PC-3 (cell line): ENCODE results near the gene GRIA4. TPM values are rescaled to one million over a fixed set of nuclear protein-coding genes. Genes with fewer than 3 reads are reported as not detected.

Experiments used
- ATAC-seq: fragments of 200-7000 bp; cut with Tn5 transposase; 2 replicates; pipeline ENCODE4 v1.9.1; 2020; ENCODE audit warnings: mild to moderate bottlenecking, moderate library complexity
- BruUV-seq: library from RNA; stranded (reverse); fragments of 400-500 nt; replicated peaks from 2 replicates; lab custom pipeline; 2021; lab: Mats Ljungman, UMichigan
- CTCF ChIA-PET: fragments of 300-600 bp; sonication (Branson Sonifier 250); formaldehyde crosslinking; loops from one replicate; lab custom pipeline; 2022; ENCODE audit warnings: antibody characterized with exemption; lab: Charles Lee
- POLR2A ChIA-PET: fragments of 300-600 bp; sonication (Branson Sonifier 250); formaldehyde crosslinking; loops from one replicate; lab custom pipeline; 2022; ENCODE audit warnings: antibody characterized with exemption; ENCODE audit not compliant: unreplicated experiment; lab: Charles Lee
- DNase-seq: peaks from one replicate; pipeline ENCODE4 v3.0.0-alpha.2; 2015
- H2AFZ ChIP-seq: fragments of 300-600 bp; sonication (generic); 2 replicates; pipeline ENCODE4 v1.6.0; 2016; ENCODE audit warnings: antibody characterized with exemption, low read length
- H3F3A ChIP-seq: fragments of 300-600 bp; sonication (generic); one replicate; pipeline ENCODE4 v1.6.0; 2017; ENCODE audit warnings: antibody characterized with exemption, low read length, control low read depth, mild to moderate bottlenecking; ENCODE audit not compliant: unreplicated experiment
- H3K27ac ChIP-seq: fragments of 300-600 bp; sonication (generic); 2 replicates; pipeline ENCODE4 v1.5.1; 2016; ENCODE audit warnings: mild to moderate bottlenecking, low read length
- H3K27me3 ChIP-seq: fragments of 300-600 bp; sonication (generic); 2 replicates; pipeline ENCODE4 v1.6.1; 2016; ENCODE audit warnings: low read length, mixed read lengths
- H3K36me3 ChIP-seq: fragments of 300-600 bp; sonication (generic); 2 replicates; pipeline ENCODE4 v1.6.1; 2016; ENCODE audit warnings: low read depth, mixed run types, low read length, mixed read lengths
- H3K4me1 ChIP-seq: fragments of 300-600 bp; sonication (generic); 2 replicates; pipeline ENCODE4 v1.5.1; 2016; ENCODE audit warnings: low read length; ENCODE audit not compliant: insufficient read depth
- H3K4me2 ChIP-seq: fragments of 300-600 bp; sonication (generic); 2 replicates; pipeline ENCODE4 v1.6.0; 2016; ENCODE audit warnings: low read length
- H3K4me3 ChIP-seq: fragments of 300-600 bp; sonication (generic); 2 replicates; pipeline ENCODE4 v1.5.1; 2016; ENCODE audit warnings: mild to moderate bottlenecking, low read length, mixed read lengths
- H3K79me2 ChIP-seq: fragments of 300-600 bp; sonication (generic); 2 replicates; pipeline ENCODE4 v1.6.1; 2017; ENCODE audit warnings: low read length, mixed read lengths
- H3K9ac ChIP-seq: fragments of 300-600 bp; sonication (generic); 2 replicates; pipeline ENCODE4 v1.6.0; 2016; ENCODE audit warnings: mild to moderate bottlenecking, low read length
- H3K9me2 ChIP-seq: fragments of 300-600 bp; sonication (generic); replicated peaks from 2 replicates; pipeline ENCODE4 v1.6.1; 2016; ENCODE audit warnings: mixed run types, low read length, mixed read lengths
- H3K9me3 ChIP-seq: fragments of 300-600 bp; sonication (generic); 2 replicates; pipeline ENCODE4 v1.6.1; 2016; ENCODE audit warnings: low read length, mixed read lengths
- H4K20me1 ChIP-seq: fragments of 300-600 bp; sonication (generic); 2 replicates; pipeline ENCODE4 v1.6.1; 2016; ENCODE audit warnings: low read length, mixed read lengths
- EZH2 ChIP-seq: fragments of 300-600 bp; sonication (generic); IDR thresholded peaks from one replicate; pipeline ENCODE4 v1.6.1; 2017; ENCODE audit warnings: antibody characterized with exemption, mild to moderate bottlenecking, low read length; ENCODE audit not compliant: unreplicated experiment
- EZH2phosphoT487 ChIP-seq: fragments of 300-600 bp; sonication (generic); IDR thresholded peaks from 2 replicates; pipeline ENCODE4 v1.6.1; 2018; ENCODE audit warnings: mild to moderate bottlenecking, antibody characterized with exemption, low read length, borderline replicate concordance
- intact Hi-C: fragments of 100-400 bp; cut with micrococcal nuclease; formaldehyde crosslinking; loops from 2 replicates; pipeline ENCODE4 v1.9.0; 2023
- total RNA-seq: library from RNA; depleted of rRNA; stranded (reverse); fragments of >200 nt; gene quantifications from 2 replicates; pipeline ENCODE4 v1.2.3, GENCODE V29; 2014
- TF ChIP-seq, protein P1 (sequence below): fragments of 300-600 bp; sonication (generic); conservative IDR thresholded peaks from 2 replicates; pipeline ENCODE4 v1.5.1; 2017; ENCODE audit warnings: antibody characterized with exemption, low read depth, mild to moderate bottlenecking, low read length

Gene GRIA4
- total RNA-seq, 1 experiment from 2014 or later, result not detected

DNA sequence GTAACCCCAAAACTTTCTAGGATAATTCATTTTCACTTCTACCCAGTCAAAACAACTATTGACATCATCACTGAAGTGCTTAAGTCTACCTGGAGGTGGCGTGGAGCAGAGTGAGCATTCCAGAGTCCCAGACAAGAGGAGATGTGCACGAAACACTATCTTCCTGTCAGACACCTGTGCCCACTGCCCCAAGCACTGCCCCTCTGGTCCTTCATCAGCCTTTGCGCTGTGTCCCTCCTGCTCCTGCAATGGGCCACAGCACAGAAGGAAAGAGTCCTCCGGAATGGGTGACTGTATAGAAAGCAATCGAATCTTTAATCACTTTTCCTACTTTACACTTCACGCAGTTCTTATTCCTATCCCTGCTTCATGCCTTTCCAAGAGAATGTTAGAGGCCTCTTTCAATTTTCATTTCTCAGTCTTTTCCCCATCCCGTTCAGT is 512 bp upstream of the GRIA4 start:
- ATAC-seq (peak; percentile 84), DNase-seq (peak; percentile 62)
- Histone ChIP-seq H3K4me1 (0 out of 2 replicates have a peak, but pooled peaks cover 3% of the 10 kb centered on the region), H3K27ac (no peak overlapping the region), H3K9me3 (no peaks in the 10 kb centered on the region), H3K9me2 (no peaks in the 10 kb centered on the region), H3K79me2 (no peaks in the 10 kb centered on the region), H2AFZ (peak overlapping the region; percentile 47; the same call in 1 of the 2 replicates), H4K20me1 (no peaks in the 10 kb centered on the region), H3K9ac (no peak overlapping the region), H3K4me3 (peak overlapping the region; percentile 16; the same call in 1 of the 2 replicates), H3K36me3 (no peaks in the 10 kb centered on the region), H3F3A (no peaks in the 10 kb centered on the region), H3K27me3 (peaks cover 37% of the 10 kb centered on the region), H3K4me2 (peak overlapping the region; percentile 42)
- CTCF ChIA-PET, result no interaction called here
- no TSS peak for BruUV-seq
- no peak for TF ChIP-seq EZH2phosphoT487
- TF ChIP-seq, protein P1, sequence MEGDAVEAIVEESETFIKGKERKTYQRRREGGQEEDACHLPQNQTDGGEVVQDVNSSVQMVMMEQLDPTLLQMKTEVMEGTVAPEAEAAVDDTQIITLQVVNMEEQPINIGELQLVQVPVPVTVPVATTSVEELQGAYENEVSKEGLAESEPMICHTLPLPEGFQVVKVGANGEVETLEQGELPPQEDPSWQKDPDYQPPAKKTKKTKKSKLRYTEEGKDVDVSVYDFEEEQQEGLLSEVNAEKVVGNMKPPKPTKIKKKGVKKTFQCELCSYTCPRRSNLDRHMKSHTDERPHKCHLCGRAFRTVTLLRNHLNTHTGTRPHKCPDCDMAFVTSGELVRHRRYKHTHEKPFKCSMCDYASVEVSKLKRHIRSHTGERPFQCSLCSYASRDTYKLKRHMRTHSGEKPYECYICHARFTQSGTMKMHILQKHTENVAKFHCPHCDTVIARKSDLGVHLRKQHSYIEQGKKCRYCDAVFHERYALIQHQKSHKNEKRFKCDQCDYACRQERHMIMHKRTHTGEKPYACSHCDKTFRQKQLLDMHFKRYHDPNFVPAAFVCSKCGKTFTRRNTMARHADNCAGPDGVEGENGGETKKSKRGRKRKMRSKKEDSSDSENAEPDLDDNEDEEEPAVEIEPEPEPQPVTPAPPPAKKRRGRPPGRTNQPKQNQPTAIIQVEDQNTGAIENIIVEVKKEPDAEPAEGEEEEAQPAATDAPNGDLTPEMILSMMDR, result peak; percentile 81
- no peak for TF ChIP-seq EZH2
- intact Hi-C loops, result loop anchor here (1.0 kb wide), 1 partner anchor 253 kb away; no protein-coding TSS in a partner anchor
- POLR2A ChIA-PET, result no interaction called here

DNA sequence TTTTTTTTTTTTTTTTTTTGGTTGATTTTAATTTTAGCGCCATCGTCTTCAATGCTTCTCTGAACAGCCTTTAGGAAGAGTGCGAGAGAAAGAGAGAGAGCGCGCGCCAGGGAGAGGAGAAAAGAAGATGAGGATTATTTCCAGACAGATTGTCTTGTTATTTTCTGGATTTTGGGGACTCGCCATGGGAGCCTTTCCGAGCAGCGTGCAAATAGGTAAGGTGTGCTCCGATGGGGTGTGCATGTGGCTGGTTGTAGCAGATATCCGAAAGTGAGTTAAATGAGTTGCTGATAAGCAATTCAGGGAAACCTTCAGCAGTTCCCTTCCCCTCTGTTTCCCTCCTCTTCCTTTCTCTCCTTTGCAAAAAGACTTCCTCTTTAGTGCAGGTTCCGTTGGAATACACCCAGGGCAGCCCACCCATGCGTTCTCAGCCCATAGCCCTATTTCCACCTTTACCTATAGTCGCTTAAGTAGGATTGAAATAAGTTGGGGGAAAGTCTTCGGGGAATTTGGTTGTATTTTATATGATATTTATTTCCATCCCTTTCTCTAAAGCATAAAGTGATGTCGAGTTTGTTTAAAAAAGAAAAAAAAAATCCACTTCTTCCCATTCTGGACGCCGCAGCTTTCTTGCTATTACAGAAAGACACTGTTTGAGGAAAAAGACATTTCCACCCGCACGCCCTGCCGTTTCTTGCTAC is 1.1 kb downstream of the GRIA4 start:
- TF ChIP-seq EZH2phosphoT487 (no peak), EZH2 (no peak)
- TF ChIP-seq, protein P1, result no peak
- Histone ChIP-seq H3K9me2 (no peaks in the 10 kb centered on the region), H3K4me2 (no peak overlapping the region), H3K27ac (no peak overlapping the region), H3K36me3 (no peaks in the 10 kb centered on the region), H4K20me1 (no peaks in the 10 kb centered on the region), H2AFZ (no peak overlapping the region), H3F3A (no peaks in the 10 kb centered on the region), H3K9me3 (no peaks in the 10 kb centered on the region), H3K4me3 (no peak overlapping the region), H3K9ac (no peak overlapping the region), H3K4me1 (0 out of 2 replicates have a peak, but pooled peaks cover 3% of the 10 kb centered on the region), H3K79me2 (no peaks in the 10 kb centered on the region), H3K27me3 (peaks cover 37% of the 10 kb centered on the region)
- ChIA-PET CTCF (no interaction called here), POLR2A (no interaction called here)
- BruUV-seq, result no TSS peak
- DNase-seq (no peak), ATAC-seq (no peak)
- intact Hi-C loops, result no loop called here
